ENCODE results near the gene KIRREL3. TPM values are rescaled to one million over a fixed set of nuclear protein-coding genes. Genes with fewer than 3 reads are reported as not detected.

Gene KIRREL3
- total and polyA plus RNA-seq, 9 of the 15 experiments (the other 6 are each of a cell fraction or from before 2014, with no cell fraction given): 0.04 to 0.10 TPM; not detected in 7

GRCh38 chr11:126660321-126660720 is 340.2 kb downstream of the KIRREL3 start (continued):
- TF ChIP-seq MYC (IDR thresholded peaks at IDR 0.05; ENCODE audit: low read depth, low read length) (no peak), MYC (CRISPR knock-in tag; IDR thresholded peaks at IDR 0.05; ENCODE audit: borderline replicate concordance, low read depth) (no peak), ARID2 (IDR thresholded peaks at IDR 0.05) (no peak), ATF7 (IDR thresholded peaks at IDR 0.05) (no peak), BCL6 (CRISPR knock-in tag; IDR thresholded peaks at IDR 0.05) (no peak)

GRCh38 chr11:126658306-126659056 is 342.1 kb downstream of the KIRREL3 start:
- WGBS (ENCODE audit: insufficient coverage, low coverage, missing lambda C conversion rate): 0% methylated on average over 6 of the region's 6 CpGs
- BruUV-seq (replicated peaks): no TSS peak
- TF ChIP-seq CHD7 (IDR thresholded peaks at IDR 0.05; ENCODE audit: low read depth, low read length) (no peak), ZNF146 (CRISPR knock-in tag; IDR thresholded peaks at IDR 0.05; ENCODE audit: unreplicated experiment) (no peak), CBX8 (IDR thresholded peaks at IDR 0.05; ENCODE audit: borderline replicate concordance, extremely low read depth, low read depth, low read length, poor library complexity, severe bottlenecking) (no peak), TEAD1 (CRISPR knock-in tag; IDR thresholded peaks at IDR 0.05) (no peak)

More at GRCh38 chr11:126658306-126659056, 342.1 kb downstream of the KIRREL3 start:
- Histone ChIP-seq H2AFZ (ENCODE audit: low read depth, low read length) (no peak overlapping the region), H4K20me1 (replicated peaks; ENCODE audit: control insufficient read depth, insufficient read depth, low read length) (no peaks in the 10 kb centered on the region; the same call in 1 of the 2 replicates), H3K27ac (ENCODE audit: extremely low read depth, low read depth, low read length) (no peak overlapping the region), H3K9ac (ENCODE audit: insufficient read depth in 1 of 2, low read depth in 2 of 2, low read length in 2 of 2) (no peak overlapping the region), H3K4me2 (ENCODE audit: insufficient read depth, low read length) (no peak overlapping the region), H3K27me3 (ENCODE audit: control insufficient read depth in 2 of 2, insufficient read depth in 2 of 2, low read length in 2 of 2) (peaks cover 2 to 13% of the 10 kb centered on the region in 2 experiments; a peak in 4 of 5 replicates), H3K4me3 (no peak overlapping the region), H3K4me1 (replicated peaks in 1 of 2; ENCODE audit: control insufficient read depth in 2 of 2, insufficient read depth in 2 of 2, low read length in 2 of 2) (no peaks in the 10 kb centered on the region), H3K79me2 (ENCODE audit: control insufficient read depth, insufficient read depth, low read length) (no peaks in the 10 kb centered on the region), H3K9me3 (replicated peaks; ENCODE audit: control insufficient read depth, insufficient read depth, low read depth, low read length) (no peaks in the 10 kb centered on the region), H3K9me1 (ENCODE audit: control insufficient read depth, insufficient read depth, low read length) (peaks cover 3% of the 10 kb centered on the region), H3K36me3 (ENCODE audit: control insufficient read depth, insufficient read depth, low read length) (no peaks in the 10 kb centered on the region)
- CTCF ChIA-PET (ENCODE audit: low intra/inter-chr PET ratio): no interaction called here
- DNase-seq (ENCODE audit: extremely low read depth in 1 of 4, low spot score in 3 of 4): no peak
- ATAC-seq: no peak
- FAIRE-seq: no peak
- intact Hi-C loops (cut with micrococcal nuclease): no loop called here
- POLR2A ChIA-PET: interaction anchor here (0.7 to 1.7 kb wide), 3 partner anchors 8 to 108 kb away, joined by 3 to 4 read pairs (median 4); no protein-coding TSS in a partner anchor
- in situ Hi-C loops (cut with MboI): no loop called here

Measured in K562 (cell line).